ENCODE measurements around the gene ADORA1. TPM values are rescaled to one million over a fixed set of nuclear protein-coding genes. Genes with fewer than 3 reads are reported as not detected.
A peak's percentile ranks its signal among the peaks of the same experiment; 100 is the strongest.

Gene ADORA1
- total and polyA plus RNA-seq, 2 donors from 2014 or later, result 4.9 to 21.2 TPM

GRCh38 chr1:203211812-203212211, 84.3 kb downstream of the ADORA1 start:
- FAIRE-seq (no peak), DNase-seq (no peak)
- H3K36me3 ChIP-seq (ENCODE audit: control insufficient read depth in 2 of 3, insufficient read depth in 3 of 3, low read length in 3 of 3), result no peaks in the 10 kb centered on the region
- H3K4me3 ChIP-seq (ENCODE audit: low read length in 3 of 3), result no peak overlapping the region
- no peak overlapping the region for H3K9ac ChIP-seq (ENCODE audit: low read length in 3 of 3)
- TF ChIP-seq CTCF (IDR thresholded peaks at IDR 0.05; ENCODE audit: borderline replicate concordance, extremely low read depth, insufficient read depth), result no peak
- intact Hi-C loops (cut with DNase I), result no loop called here
- H3K27ac ChIP-seq (ENCODE audit: low read depth in 2 of 2, low read length in 2 of 2), result no peak overlapping the region
- no peaks in the 10 kb centered on the region for H3K27me3 ChIP-seq (ENCODE audit: control insufficient read depth, insufficient read depth, low read length)
- no peaks in the 10 kb centered on the region for H3K9me3 ChIP-seq (ENCODE audit: control insufficient read depth in 2 of 3, insufficient read depth in 1 of 3, low read length in 3 of 3)
- H3K4me1 ChIP-seq (ENCODE audit: control insufficient read depth in 2 of 3, insufficient read depth in 2 of 3, low read depth in 1 of 3, low read length in 3 of 3), result no peaks in the 10 kb centered on the region

GRCh38 chr1:203213126-203213525, 85.6 kb downstream of the ADORA1 start:
- FAIRE-seq, result no peak
- intact Hi-C loops (cut with DNase I), result no loop called here

GRCh38 chr1:203214871-203215270, 87.3 kb downstream of the ADORA1 start:
- Histone ChIP-seq H3K36me3 (ENCODE audit: control insufficient read depth in 2 of 3, insufficient read depth in 3 of 3, low read length in 3 of 3) (no peaks in the 10 kb centered on the region), H3K4me3 (ENCODE audit: low read length in 3 of 3) (no peak overlapping the region), H3K27ac (ENCODE audit: low read depth in 2 of 2, low read length in 2 of 2) (no peak overlapping the region), H3K4me1 (ENCODE audit: control insufficient read depth in 2 of 3, insufficient read depth in 2 of 3, low read depth in 1 of 3, low read length in 3 of 3) (no peaks in the 10 kb centered on the region), H3K9ac (ENCODE audit: low read length in 3 of 3) (no peak overlapping the region), H3K27me3 (ENCODE audit: control insufficient read depth, insufficient read depth, low read length) (no peaks in the 10 kb centered on the region), H3K9me3 (ENCODE audit: control insufficient read depth in 2 of 3, insufficient read depth in 1 of 3, low read length in 3 of 3) (no peaks in the 10 kb centered on the region)
- intact Hi-C loops (cut with DNase I), result loop anchor here (5.0 kb wide), 2 partner anchors 98 to 173 kb away; no protein-coding TSS in a partner anchor
- DNase-seq (no peak), FAIRE-seq (no peak)
- TF ChIP-seq CTCF (IDR thresholded peaks at IDR 0.05; ENCODE audit: borderline replicate concordance, extremely low read depth, insufficient read depth), result no peak

More at GRCh38 chr1:203213126-203213525, 85.6 kb downstream of the ADORA1 start:
- no peak for DNase-seq
- Histone ChIP-seq H3K9ac (ENCODE audit: low read length in 3 of 3) (no peak overlapping the region), H3K4me3 (ENCODE audit: low read length in 3 of 3) (no peak overlapping the region), H3K9me3 (ENCODE audit: control insufficient read depth in 2 of 3, insufficient read depth in 1 of 3, low read length in 3 of 3) (no peaks in the 10 kb centered on the region), H3K27ac (ENCODE audit: low read depth in 2 of 2, low read length in 2 of 2) (no peak overlapping the region), H3K36me3 (ENCODE audit: control insufficient read depth in 2 of 3, insufficient read depth in 3 of 3, low read length in 3 of 3) (no peaks in the 10 kb centered on the region), H3K27me3 (ENCODE audit: control insufficient read depth, insufficient read depth, low read length) (no peaks in the 10 kb centered on the region), H3K4me1 (ENCODE audit: control insufficient read depth in 2 of 3, insufficient read depth in 2 of 3, low read depth in 1 of 3, low read length in 3 of 3) (no peaks in the 10 kb centered on the region)
- no peak for TF ChIP-seq CTCF (IDR thresholded peaks at IDR 0.05; ENCODE audit: borderline replicate concordance, extremely low read depth, insufficient read depth)

GRCh38 chr1:203215573-203215972, 88.0 kb downstream of the ADORA1 start:
- no peak overlapping the region for H3K9ac ChIP-seq (ENCODE audit: low read length in 3 of 3)
- H3K27ac ChIP-seq (ENCODE audit: low read depth in 2 of 2, low read length in 2 of 2), result no peak overlapping the region
- FAIRE-seq (no peak), DNase-seq (peak in 1 of 5 donors; percentile 5)
- no peaks in the 10 kb centered on the region for H3K9me3 ChIP-seq (ENCODE audit: control insufficient read depth in 2 of 3, insufficient read depth in 1 of 3, low read length in 3 of 3)
- no peaks in the 10 kb centered on the region for H3K4me1 ChIP-seq (ENCODE audit: control insufficient read depth in 2 of 3, insufficient read depth in 2 of 3, low read depth in 1 of 3, low read length in 3 of 3)
- no peak for TF ChIP-seq CTCF (IDR thresholded peaks at IDR 0.05; ENCODE audit: borderline replicate concordance, extremely low read depth, insufficient read depth)
- no peaks in the 10 kb centered on the region for H3K36me3 ChIP-seq (ENCODE audit: control insufficient read depth in 2 of 3, insufficient read depth in 3 of 3, low read length in 3 of 3)
- H3K27me3 ChIP-seq (ENCODE audit: control insufficient read depth, insufficient read depth, low read length), result no peaks in the 10 kb centered on the region
- H3K4me3 ChIP-seq (ENCODE audit: low read length in 3 of 3), result no peak overlapping the region
- intact Hi-C loops (cut with DNase I), result loop anchor here (5.0 kb wide), 2 partner anchors 98 to 173 kb away; no protein-coding TSS in a partner anchor
